ENCODE results near the gene FAM43B. TPM values are rescaled to one million over a fixed set of nuclear protein-coding genes. Genes with fewer than 3 reads are reported as not detected.

FAM43B gene
- total and polyA plus RNA-seq, 10 of the 15 experiments (the other 5 are each of a cell fraction or from before 2014, with no cell fraction given): not detected

DNA sequence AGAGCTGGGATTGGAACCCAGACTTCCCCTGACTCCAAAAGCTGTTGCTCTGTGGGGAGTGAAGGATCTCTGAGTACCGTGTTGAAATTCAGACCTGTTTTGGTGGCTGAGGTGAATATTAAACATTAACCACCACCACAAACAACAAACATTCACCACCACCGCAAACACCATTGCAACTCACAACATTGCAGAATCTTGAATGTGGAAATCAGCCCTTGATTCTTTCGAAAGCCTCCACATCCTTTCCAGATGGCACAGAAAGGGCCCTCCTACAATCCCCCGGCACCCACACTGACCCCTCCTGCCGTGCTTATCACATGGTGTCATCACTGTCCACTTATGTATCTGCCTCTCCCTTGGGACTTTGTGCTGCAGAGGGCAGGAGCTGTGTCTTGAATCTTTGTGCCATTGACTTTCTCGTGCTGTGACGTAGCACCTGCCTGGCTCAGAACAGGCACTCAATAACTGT is 38.0 kb downstream of the FAM43B start:
- H3K4me1 ChIP-seq (ENCODE audit: control insufficient read depth, insufficient read depth, low read length): no peaks in the 10 kb centered on the region
- SMC1A ChIA-PET (ENCODE audit: uncharacterized antibody, unreplicated experiment): no interaction called here
- no peak for FAIRE-seq
- in situ Hi-C loops (cut with MboI) (no loop called here), intact Hi-C loops (cut with micrococcal nuclease; ENCODE audit: unreplicated experiment) (no loop called here)
- peaks cover 5 to 8% of the 10 kb centered on the region in 2 experiments for H3K27me3 ChIP-seq (replicated peaks in 1 of 2; ENCODE audit: control insufficient read depth in 2 of 2, insufficient read depth in 2 of 2, low read length in 1 of 2)
- ATAC-seq: no peak; the same call in 1 of the 3 replicates
- H3K4me2 ChIP-seq (ENCODE audit: control insufficient read depth, insufficient read depth): no peak overlapping the region
- no peaks in the 10 kb centered on the region for H3K36me3 ChIP-seq (ENCODE audit: control insufficient read depth in 2 of 2, insufficient read depth in 2 of 2, low read length in 1 of 2)
- RAD21 ChIA-PET (ENCODE audit: unreplicated experiment): no interaction called here
- POLR2A ChIA-PET: no interaction called here
- H3K79me2 ChIP-seq (ENCODE audit: control insufficient read depth, insufficient read depth, low read length): no peaks in the 10 kb centered on the region
- no peak overlapping the region for H3K4me3 ChIP-seq
- DNase-seq (ENCODE audit: low read depth, low spot score): no peak
- no peak for TF ChIP-seq ZNF592 (IDR thresholded peaks at IDR 0.05)
- TF ChIP-seq RAD51 (IDR thresholded peaks at IDR 0.05): no peak
- TF ChIP-seq, protein P1, sequence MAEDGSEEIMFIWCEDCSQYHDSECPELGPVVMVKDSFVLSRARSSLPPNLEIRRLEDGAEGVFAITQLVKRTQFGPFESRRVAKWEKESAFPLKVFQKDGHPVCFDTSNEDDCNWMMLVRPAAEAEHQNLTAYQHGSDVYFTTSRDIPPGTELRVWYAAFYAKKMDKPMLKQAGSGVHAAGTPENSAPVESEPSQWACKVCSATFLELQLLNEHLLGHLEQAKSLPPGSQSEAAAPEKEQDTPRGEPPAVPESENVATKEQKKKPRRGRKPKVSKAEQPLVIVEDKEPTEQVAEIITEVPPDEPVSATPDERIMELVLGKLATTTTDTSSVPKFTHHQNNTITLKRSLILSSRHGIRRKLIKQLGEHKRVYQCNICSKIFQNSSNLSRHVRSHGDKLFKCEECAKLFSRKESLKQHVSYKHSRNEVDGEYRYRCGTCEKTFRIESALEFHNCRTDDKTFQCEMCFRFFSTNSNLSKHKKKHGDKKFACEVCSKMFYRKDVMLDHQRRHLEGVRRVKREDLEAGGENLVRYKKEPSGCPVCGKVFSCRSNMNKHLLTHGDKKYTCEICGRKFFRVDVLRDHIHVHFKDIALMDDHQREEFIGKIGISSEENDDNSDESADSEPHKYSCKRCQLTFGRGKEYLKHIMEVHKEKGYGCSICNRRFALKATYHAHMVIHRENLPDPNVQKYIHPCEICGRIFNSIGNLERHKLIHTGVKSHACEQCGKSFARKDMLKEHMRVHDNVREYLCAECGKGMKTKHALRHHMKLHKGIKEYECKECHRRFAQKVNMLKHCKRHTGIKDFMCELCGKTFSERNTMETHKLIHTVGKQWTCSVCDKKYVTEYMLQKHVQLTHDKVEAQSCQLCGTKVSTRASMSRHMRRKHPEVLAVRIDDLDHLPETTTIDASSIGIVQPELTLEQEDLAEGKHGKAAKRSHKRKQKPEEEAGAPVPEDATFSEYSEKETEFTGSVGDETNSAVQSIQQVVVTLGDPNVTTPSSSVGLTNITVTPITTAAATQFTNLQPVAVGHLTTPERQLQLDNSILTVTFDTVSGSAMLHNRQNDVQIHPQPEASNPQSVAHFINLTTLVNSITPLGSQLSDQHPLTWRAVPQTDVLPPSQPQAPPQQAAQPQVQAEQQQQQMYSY (CRISPR knock-in tag; IDR thresholded peaks at IDR 0.05): no peak
- TF ChIP-seq POLR2AphosphoS2 (IDR thresholded peaks at IDR 0.05; ENCODE audit: low read depth, low read length): no peak
- no peak for TF ChIP-seq CHD2 (IDR thresholded peaks at IDR 0.05; ENCODE audit: borderline replicate concordance, low read depth, low read length)
- no peak for TF ChIP-seq ZZZ3 (IDR thresholded peaks at IDR 0.05; ENCODE audit: control insufficient read depth, insufficient read length, low read depth)
- TF ChIP-seq, protein P2, sequence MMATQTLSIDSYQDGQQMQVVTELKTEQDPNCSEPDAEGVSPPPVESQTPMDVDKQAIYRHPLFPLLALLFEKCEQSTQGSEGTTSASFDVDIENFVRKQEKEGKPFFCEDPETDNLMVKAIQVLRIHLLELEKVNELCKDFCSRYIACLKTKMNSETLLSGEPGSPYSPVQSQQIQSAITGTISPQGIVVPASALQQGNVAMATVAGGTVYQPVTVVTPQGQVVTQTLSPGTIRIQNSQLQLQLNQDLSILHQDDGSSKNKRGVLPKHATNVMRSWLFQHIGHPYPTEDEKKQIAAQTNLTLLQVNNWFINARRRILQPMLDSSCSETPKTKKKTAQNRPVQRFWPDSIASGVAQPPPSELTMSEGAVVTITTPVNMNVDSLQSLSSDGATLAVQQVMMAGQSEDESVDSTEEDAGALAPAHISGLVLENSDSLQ (IDR thresholded peaks at IDR 0.05): no peak
- TF ChIP-seq SIN3A (IDR thresholded peaks at IDR 0.05; ENCODE audit: low read depth, low read length): no peak
- no peak for TF ChIP-seq POLR2A (IDR thresholded peaks at IDR 0.05; ENCODE audit: low read depth, low read length)
- TF ChIP-seq SMAD1 (IDR thresholded peaks at IDR 0.05; ENCODE audit: low read depth, partially characterized antibody): no peak
- TF ChIP-seq, protein P3, sequence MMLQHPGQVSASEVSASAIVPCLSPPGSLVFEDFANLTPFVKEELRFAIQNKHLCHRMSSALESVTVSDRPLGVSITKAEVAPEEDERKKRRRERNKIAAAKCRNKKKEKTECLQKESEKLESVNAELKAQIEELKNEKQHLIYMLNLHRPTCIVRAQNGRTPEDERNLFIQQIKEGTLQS (IDR thresholded peaks at IDR 0.05; ENCODE audit: borderline replicate concordance, extremely low read depth, low read depth, low read length): no peak
- TF ChIP-seq ZNF384 (IDR thresholded peaks at IDR 0.05; ENCODE audit: borderline replicate concordance, low read depth, low read length): no peak
- TF ChIP-seq ZNF274 (IDR thresholded peaks at IDR 0.05; ENCODE audit: insufficient read depth, insufficient read length): no peak
- TF ChIP-seq HDAC6 (IDR thresholded peaks at IDR 0.05; ENCODE audit: unreplicated experiment): no peak
- no peak for TF ChIP-seq TAF1 (IDR thresholded peaks at IDR 0.05; ENCODE audit: borderline replicate concordance, low read depth, low read length)
- no peak for TF ChIP-seq TCF7 (IDR thresholded peaks at IDR 0.05; ENCODE audit: borderline replicate concordance)
- TF ChIP-seq EZH2 (IDR thresholded peaks at IDR 0.05; ENCODE audit: borderline replicate concordance, control insufficient read depth, low read depth, low read length): no peak
- WGBS (ENCODE audit: insufficient coverage, insufficient replicate concordance, low lambda C conversion rate, missing lambda C conversion rate): 54% methylated on average over 7 of the region's 7 CpGs
- no peaks in the 10 kb centered on the region for H3K9me3 ChIP-seq (replicated peaks; ENCODE audit: control insufficient read depth, insufficient read depth, low read length)
- no TSS peak for BruUV-seq (replicated peaks)
- H4K20me1 ChIP-seq (ENCODE audit: control insufficient read depth, insufficient read depth): no peaks in the 10 kb centered on the region
- no peak overlapping the region for H3K9ac ChIP-seq (ENCODE audit: control insufficient read depth, insufficient read depth, low read length)
- H3K27ac ChIP-seq (ENCODE audit: control insufficient read depth, insufficient read depth): no peak overlapping the region
- H2AFZ ChIP-seq (ENCODE audit: control insufficient read depth, low read depth, low read length): no peak overlapping the region
- CTCF ChIA-PET: no interaction called here

All from GM12878 (cell line).